HG03558 (cell line): ENCODE data around the gene RPL9.
"Not testable (repeated sequence)": the region's sequence is repeated elsewhere in the genome, so short reads cannot be mapped to it uniquely, and the experiment has no call there.

Source experiments
- ATAC-seq: cut with Tn5 transposase; IDR thresholded peaks from one replicate; pipeline ENCODE4 v1.9.1; 2021; ENCODE audit warnings: moderate number of reproducible peaks; ENCODE audit not compliant: unreplicated experiment; ENCODE audit errors: extremely low read depth

Gene RPL9

DNA sequence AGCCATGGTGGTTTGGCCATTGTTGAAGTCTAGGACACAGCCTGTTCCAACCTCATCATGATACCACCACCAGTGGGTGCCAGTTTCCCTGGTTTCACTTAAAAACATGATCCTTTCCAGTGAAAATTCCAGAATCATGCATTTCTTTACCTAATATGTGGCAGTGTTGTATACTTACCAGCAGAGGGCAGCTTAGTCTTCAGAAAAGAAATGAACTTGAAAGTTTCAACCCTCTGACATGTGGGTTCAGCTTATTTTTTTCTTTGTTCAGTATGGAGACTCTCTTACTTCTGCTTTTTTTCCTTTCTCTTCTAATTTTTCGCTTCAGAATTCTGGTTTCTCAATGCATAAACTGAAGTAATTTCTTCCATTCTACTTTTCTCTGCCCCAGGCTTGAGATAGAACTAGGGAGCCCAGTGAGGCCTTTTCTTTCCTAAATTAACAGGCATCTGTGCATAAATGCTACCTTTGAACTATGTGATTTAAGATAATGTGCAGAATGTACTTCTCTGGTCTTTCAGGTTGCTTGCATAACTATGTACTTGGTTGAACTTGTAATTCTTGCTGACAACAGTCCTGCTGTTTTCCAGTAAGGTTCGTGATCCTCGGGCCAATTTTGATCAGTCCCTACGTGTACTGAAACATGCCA is 10.8 kb upstream of the RPL9 start:
- no peak for ATAC-seq

DNA sequence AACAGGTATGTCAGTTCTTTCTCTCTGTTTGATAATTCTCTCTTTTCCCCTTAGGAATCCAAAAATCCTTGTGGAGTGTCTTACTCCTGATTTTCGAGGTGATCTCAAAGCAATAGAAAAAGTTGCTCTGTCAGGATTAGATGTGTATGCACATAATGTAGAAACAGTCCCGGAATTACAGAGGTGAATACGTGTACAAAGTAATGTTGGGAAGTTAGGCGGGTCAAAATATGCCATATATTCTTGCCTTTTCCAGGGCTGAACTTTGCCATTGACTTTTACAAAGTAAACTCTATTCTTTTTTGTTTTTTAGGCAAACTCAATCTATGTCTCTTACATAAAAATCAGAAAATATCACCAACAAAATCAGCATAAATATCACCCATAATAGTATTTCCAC is 8.7 kb upstream of the RPL9 start:
- ATAC-seq, result no peak

DNA sequence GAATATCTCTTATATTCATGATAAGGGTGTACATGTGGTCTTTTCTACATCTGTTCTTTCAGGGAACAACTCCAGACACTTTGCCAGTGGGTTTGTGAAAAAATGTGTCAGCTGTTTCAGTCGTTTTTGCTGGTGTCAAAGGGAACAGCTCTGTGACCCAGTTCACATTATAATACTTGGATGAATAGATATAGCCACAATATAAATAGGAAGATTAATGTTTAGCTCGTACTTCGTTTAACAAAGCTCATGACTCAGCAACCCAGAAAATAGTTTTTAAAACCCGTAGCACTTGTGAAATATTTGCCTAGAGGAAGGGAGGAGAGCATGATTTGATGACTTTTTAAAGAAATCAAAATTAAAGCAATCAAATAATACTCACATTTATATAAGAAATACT is 8.0 kb upstream of the RPL9 start:
- no peak for ATAC-seq

DNA sequence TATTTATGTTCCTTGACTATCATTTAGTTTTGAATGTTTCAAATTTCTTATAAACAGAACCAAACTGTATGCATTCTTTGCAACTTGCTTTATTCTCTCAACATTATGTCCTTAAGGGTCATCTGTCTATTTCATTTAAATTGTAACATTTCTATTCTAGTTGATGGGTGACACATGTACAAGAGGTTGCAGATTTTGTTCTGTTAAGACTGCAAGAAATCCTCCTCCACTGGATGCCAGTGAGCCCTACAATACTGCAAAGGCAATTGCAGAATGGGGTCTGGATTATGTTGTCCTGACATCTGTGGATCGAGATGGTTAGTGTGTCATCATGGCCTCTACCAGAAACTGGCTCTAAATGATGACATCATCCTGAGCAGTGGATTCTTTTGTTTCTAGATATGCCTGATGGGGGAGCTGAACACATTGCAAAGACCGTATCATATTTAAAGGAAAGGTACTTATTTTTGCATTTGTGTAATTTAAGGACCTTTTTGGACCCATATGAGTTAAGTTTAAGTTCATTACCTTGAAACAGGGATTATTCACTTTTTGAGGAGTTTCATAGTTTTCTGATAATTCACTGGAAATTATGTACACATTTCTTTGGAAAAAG is 6.3 kb upstream of the RPL9 start:
- no peak for ATAC-seq

DNA sequence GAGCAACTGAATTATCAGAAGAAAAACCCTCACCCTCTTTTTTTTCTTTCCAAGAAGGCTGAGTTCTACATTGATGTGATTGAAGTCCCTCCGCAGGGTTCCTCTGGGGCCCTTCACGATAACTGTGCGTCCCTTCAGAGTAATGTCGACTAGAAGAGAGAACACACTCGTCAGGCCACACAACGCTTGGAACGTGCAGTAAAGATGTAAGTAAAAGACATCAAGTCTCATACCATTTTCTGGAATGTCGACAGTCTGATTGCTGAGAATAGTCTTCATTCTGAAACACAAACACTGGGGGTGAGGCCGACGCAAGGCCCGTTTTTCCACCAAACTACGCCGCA is 589 bp downstream of the RPL9 start:
- not testable (repeated sequence) for ATAC-seq

DNA sequence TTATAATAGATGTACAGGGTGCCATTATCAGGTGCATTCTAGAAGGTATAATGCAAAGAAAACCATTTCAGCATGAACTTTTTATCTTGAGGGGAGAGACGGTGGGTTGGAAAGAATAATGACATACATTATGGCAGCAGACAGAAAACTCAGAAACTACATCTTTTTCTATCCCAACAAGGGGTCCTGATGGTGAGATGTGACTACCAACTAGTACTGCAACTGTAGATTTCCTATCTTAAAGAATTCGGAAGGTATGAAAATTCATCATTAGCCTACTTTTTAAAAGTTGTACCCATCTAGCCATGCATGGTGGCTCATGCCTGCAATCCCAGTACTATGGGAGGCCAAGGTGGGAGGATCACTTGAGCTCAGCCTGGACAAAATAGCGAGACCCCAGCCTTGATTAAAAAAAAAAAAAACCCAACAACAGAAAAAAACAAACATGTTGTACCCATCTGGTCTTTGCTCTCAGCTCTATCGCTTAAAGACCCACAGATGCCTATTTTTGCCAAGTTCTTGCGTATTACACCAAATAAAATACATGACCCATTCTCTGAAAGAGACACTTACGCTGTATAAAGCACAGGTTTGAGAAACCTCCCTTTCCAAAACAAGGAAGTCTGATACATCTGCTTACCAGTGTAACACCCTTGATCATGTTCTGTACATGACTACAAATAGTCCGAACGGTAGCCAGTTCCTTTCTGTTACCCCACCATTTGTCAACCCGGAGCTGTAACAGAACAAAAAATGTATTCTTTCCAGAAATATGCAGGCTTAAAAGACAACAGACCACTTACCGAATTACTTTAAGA is 1.6 kb downstream of the RPL9 start:
- no peak for ATAC-seq

DNA sequence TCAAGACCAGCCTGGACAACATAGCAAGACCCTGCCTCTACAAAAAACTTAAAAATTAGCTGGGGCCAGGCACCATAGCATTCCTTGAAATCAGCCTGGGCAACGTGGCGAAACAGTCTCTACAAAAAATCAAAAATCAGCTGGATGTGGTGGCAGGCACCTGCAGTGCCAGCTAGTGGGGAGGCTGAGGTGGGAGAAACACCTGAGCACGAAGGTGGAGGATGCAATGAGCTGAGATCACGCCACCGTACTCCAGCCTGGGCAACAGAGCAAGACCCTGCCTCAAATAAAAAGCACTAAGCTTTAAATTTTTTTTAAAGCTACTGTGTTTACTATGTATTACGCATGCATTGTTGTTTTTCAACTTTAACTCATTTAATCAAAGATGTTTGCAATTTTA is 3.2 kb downstream of the RPL9 start:
- no peak for ATAC-seq

DNA sequence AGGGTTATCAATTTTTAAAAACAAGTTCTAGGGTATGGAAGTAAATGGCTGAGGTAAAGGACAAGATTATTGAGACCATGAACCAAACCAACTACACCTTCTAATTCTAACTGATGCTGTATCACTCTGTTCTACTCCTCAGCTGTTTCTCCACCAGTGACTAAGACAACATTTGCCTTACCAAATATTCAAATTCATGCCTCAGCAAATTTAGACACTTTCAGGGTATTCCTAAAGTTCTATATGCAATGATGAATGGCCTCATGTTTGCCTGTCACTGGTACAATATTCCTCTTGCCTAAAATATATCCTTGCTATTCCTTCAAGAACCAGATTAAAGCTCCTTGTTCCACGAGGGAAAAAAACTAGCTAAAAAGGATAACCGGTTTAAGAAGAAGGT is 5.0 kb downstream of the RPL9 start:
- ATAC-seq, result no peak

DNA sequence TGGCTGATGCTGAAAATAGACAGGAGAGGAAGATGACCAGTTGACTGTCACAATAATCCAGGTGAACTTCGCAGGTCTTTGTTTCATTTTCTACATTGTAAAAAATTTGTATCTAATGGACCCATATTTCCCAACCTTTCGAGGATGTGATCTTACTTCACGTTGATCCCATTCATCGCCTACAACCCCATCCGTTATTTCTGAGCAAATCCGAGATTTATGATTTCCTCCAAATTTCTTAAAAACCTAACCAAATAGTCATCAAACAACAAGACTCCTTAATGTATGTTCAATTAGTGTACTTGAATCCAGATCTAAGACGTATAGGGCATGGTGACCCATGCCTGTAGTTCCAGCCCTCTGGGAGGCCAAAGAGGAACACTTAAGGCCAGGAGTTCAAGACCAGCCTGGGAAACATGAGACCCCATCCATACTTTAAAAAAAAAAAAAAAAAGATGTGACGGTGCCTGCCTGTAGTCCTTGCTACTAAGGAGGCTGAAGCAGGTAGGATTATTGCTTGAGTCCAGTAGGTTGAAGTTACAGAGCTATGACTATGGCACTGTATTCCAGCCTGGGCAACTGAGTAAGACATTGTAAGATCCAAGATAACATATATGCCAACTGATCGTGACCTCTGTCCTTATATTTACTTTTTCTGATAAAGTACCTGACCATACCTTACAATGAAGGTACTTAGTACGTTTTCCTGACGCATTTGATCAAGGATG is 5.7 kb downstream of the RPL9 start:
- no peak for ATAC-seq

DNA sequence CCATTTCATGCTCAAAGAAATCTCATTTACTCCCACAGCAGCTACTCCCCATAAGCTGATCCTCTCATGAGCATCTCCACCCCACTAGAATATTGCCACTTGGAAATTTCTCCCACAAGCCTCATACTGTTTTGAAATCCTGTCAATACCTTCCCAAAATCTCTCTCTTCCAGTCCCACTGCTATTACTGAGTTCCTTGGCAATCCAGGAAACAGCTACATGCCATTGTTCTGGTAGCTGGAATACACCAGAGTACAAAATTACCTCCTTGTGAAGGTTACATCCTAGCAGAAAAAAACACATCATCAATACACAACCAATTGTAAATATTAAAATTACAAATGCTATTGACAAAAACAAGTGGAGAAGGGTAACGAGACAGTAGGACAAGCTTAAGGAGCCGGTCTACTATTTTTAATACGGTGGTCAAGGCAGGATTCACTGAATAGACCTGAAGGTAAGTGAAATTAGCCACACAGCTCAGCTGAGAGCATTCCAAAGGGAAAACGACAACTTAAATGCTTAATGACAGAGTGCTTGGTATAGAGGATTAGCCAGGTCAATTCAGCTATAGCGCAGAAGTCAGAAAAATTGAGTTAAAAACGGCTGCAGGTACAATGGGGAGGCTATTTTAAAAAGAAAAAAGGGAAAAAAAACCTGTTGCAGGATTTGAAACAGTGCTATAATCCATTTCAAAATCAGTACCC is 6.4 kb downstream of the RPL9 start:
- no peak for ATAC-seq

DNA sequence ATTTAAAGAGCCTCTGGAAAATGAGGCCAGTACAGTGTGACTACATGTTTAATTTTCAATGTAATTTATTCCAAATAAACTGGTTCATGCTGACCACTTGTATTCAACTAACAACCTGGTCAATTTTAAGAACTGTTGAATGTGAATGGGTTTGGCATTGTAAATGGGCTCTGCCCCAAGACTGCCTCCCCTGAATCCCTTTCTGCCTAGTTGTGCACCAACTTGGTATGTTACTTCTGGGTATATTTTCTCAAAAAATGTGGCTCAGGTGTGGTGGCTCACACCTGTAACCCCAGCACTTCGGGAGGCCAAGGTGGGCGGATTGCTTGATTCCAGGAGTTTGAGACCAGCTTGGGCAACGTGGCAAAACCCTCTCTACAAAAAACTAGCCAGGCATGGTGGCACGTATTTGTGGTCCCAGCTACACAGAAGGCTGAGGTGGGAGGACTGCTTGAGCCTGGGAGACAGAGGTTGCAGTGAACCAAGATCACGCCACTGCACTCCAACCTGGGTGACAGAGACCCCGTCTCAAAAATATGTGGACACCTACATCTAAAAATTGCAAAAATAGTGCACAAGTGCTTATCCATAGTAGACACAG is 7.2 kb downstream of the RPL9 start:
- ATAC-seq, result no peak

DNA sequence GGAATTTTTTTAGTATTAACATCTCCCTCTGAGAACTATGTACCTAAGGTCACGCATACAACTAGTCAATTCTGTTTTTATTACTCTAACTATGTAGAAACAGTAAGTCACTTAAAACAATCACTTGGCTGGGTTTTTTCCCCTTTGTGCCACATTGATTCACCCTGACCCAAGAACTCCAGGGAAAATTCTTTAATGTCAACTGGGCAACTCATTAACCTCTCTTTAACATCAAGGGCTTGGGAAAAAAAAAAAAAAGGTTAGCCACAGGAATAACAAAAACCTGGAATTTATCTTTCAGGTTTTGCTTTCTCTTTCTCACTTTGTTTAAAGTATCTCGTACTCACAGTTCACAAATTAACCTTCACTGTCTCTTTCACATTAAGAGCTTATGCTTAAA is 8.1 kb downstream of the RPL9 start:
- ATAC-seq, result no peak

DNA sequence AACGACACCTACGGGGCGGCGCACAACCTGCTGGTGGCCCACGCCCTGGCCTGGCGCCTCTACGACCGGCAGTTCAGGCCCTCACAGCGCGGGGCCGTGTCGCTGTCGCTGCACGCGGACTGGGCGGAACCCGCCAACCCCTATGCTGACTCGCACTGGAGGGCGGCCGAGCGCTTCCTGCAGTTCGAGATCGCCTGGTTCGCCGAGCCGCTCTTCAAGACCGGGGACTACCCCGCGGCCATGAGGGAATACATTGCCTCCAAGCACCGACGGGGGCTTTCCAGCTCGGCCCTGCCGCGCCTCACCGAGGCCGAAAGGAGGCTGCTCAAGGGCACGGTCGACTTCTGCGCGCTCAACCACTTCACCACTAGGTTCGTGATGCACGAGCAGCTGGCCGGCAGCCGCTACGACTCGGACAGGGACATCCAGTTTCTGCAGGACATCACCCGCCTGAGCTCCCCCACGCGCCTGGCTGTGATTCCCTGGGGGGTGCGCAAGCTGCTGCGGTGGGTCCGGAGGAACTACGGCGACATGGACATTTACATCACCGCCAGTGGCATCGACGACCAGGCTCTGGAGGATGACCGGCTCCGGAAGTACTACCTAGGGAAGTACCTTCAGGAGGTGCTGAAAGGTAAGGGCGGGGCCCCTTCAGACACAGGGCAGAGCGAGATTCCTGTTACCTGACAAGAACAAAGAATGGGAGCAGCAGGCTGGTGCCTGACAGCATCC is 11.7 kb downstream of the RPL9 start:
- peak; percentile 66 for ATAC-seq

DNA sequence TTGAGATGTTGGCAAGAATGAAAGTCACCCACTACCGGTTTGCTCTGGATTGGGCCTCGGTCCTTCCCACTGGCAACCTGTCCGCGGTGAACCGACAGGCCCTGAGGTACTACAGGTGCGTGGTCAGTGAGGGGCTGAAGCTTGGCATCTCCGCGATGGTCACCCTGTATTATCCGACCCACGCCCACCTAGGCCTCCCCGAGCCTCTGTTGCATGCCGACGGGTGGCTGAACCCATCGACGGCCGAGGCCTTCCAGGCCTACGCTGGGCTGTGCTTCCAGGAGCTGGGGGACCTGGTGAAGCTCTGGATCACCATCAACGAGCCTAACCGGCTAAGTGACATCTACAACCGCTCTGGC is 12.3 kb downstream of the RPL9 start:
- no peak for ATAC-seq

DNA sequence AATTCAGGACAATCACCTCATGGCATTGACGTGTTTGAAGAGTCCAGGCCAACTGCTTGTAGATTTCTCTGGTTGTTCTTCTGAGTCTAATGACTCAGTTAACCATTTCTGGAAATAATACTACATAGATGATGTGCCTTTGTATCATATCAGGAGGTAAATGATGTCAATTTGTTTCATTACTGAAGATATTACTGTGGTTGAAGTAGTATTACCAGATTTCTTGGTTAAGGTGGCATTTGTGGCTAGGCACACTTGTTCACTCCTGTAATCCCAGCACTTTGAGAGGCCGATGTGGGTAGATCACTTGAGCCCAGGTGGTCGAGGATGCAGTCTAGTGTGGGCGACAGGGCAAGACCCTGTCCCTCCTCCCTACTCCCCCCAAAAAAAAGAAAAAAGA is 15.7 kb downstream of the RPL9 start:
- ATAC-seq, result no peak

DNA sequence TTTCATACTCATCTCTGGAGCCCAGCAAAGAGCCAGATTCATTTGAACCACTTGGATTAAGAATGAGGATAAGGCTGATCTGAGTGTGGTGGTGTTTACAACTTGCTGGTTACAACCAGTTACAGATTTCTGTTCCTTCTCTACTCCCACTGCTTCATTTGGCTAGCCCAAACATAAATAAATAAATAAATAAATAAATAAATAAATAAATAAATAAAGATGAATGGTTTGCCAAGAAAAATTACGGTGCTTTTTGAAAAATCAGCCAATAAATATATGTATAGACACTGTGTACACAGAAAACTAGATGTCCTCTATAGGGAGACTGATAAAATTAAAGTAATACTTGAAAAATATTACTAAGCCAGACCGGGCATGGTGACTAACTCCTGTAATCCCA is 17.1 kb downstream of the RPL9 start:
- no peak for ATAC-seq

DNA sequence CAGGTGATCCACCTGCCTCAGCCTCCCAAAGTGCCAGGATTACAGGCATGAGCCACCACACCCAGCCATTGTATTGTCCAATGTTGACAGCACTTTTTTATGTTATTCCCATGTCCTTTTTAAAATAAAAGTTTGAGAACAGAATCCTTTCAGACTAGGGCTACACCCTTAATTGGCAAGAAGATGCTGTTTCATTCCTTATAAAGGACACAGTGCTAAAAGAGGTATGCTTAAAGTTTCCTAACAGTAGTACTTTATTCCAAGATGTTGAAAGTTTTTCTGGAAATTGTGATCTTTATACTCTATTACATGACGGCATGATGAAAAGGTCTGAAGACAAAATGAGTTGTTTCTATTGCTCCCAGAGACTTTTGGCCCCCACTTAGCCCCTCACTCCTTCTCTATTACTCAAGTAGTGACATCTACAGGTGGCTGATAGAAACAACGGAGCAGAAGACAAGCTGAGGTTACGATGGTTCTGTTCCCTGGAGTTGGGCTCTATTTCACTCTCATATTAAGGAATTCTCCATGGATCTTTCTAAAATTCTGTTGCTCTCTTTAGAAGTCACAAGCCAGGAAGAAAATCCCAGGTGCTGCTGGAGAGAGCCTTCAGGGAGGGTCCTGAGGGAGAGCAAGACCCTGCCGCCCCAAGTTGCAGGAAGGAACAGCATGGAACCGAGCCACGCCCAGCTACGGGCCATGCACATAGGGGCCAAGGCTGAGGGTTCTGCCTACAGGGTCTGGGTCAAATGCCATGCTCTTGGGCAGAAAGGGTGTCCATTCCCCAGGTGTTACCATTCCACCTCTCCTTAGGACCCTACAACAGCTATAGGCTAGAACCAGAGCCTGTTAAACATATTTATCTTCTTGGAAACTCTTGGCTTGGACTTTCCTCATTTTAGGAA is 22.8 kb downstream of the RPL9 start:
- ATAC-seq, result no peak

DNA sequence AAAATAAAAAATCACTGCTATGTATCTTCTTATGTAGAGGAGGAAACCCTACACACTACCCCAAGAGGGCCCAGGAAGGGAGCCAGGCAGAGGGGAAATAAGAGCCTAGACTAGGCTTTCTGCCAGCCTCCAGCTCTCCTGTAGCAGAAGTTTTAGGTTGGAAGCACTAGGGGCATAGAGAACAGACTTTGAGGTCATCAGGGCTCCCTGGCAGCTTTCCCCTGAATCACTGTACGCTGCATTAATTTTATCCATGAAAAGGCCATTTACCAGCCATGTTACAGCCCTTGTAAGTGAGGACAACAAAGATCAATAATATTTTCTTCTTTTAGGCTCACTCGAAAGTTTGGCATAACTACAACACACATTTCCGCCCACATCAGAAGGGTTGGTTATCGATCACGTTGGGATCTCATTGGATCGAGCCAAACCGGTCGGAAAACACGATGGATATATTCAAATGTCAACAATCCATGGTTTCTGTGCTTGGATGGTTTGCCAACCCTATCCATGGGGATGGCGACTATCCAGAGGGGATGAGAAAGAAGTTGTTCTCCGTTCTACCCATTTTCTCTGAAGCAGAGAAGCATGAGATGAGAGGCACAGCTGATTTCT is 24.7 kb downstream of the RPL9 start:
- ATAC-seq, result no peak
